Spleen (tissue), 11 donors: ENCODE measurements around the gene RPL21. TPM values are rescaled to one million over a fixed set of nuclear protein-coding genes. Genes with fewer than 3 reads are reported as not detected.

Source experiments
- DNase-seq: peaks from one replicate; pipeline ENCODE4 v3.0.0-alpha.2; 2020
- H3K27ac ChIP-seq, 8 donors: fragments of 200-600 bp; sonication (generic) in 7 of 8; 1 replicate in 4 of 8; 2 replicates in 4 of 8; pipeline versions ENCODE4 v1.5.0 to v1.8.0; 2016 to 2021; ENCODE audit warnings: inconsistent platforms in 4 of 8, mild to moderate bottlenecking in 4 of 8, moderate library complexity in 1 of 8
- H3K27me3 ChIP-seq, 7 donors: fragments of 200-600 bp; sonication (generic) in 6 of 7; replicated peaks in 1 of 7; 1 replicate in 4 of 7; 2 replicates in 3 of 7; pipeline versions ENCODE4 v1.5.0 to v1.8.0; 2016 to 2021; ENCODE audit warnings: inconsistent platforms in 3 of 7, mild to moderate bottlenecking in 1 of 7
- H3K36me3 ChIP-seq, 6 donors: fragments of 200-600 bp; sonication (generic) in 5 of 6; 1 replicate in 4 of 6; 2 replicates in 2 of 6; pipeline versions ENCODE4 v1.5.0 to v1.8.0; 2016 to 2021; ENCODE audit warnings: inconsistent platforms in 2 of 6
- H3K4me1 ChIP-seq, 6 donors: fragments of 200-600 bp; sonication (generic) in 5 of 6; 1 replicate in 3 of 6; 2 replicates in 3 of 6; pipeline versions ENCODE4 v1.5.0 to v1.8.0; 2016 to 2021; ENCODE audit warnings: inconsistent platforms in 3 of 6
- H3K4me3 ChIP-seq, 8 donors: fragments of 200-600 bp; sonication (generic) in 7 of 8; 1 replicate in 4 of 8; 2 replicates in 4 of 8; pipeline versions ENCODE4 v1.5.0 to v1.8.0; 2016 to 2021; ENCODE audit warnings: inconsistent platforms in 4 of 8, mild to moderate bottlenecking in 4 of 8, moderate library complexity in 2 of 8
- H3K9me3 ChIP-seq, 8 donors: fragments of 200-600 bp; sonication (generic) in 7 of 8; 1 replicate in 4 of 8; 2 replicates in 4 of 8; pipeline versions ENCODE4 v1.5.0 to v1.8.0; 2016 to 2021; ENCODE audit warnings: inconsistent platforms in 4 of 8
- POLR2A ChIP-seq, 3 donors: fragments of 450-650 bp; IDR thresholded peaks; one replicate each; pipeline ENCODE4 v1.5.1; 2017; ENCODE audit warnings: antibody characterized with exemption in 3 of 3, mild to moderate bottlenecking in 1 of 3
- POLR2AphosphoS5 ChIP-seq, 3 donors: sonication (generic); formaldehyde crosslinking; IDR thresholded peaks; one replicate each; pipeline ENCODE4 v1.5.1; 2017; ENCODE audit warnings: antibody characterized with exemption in 3 of 3
- WGBS, 5 donors: extraction: QIAGEN DNeasy Blood & Tissue Kit in 3 of 5; methylation state at CpG; one replicate each; pipeline versions ENCODE4 v1.1.5 to v1.1.7; 2013 to 2018; 5-methylcytosine and 5-hydroxymethylcytosine counted together
- intact Hi-C: fragments of 100-400 bp; cut with DNase I; formaldehyde crosslinking; loops from one replicate; pipeline ENCODE4 v1.15.0; 2023; ENCODE audit warnings: low total_unique reads
- polyA plus RNA-seq, 3 donors: library from polyadenylated mRNA; stranded (reverse); fragments of 200-250 nt; gene quantifications; one replicate each; pipeline ENCODE4 v1.2.1, GENCODE V29; 2013
- total RNA-seq, 7 donors: library from RNA; depleted of rRNA in 3 of 7; stranded (reverse); fragments of >200 nt in 3 of 7; fragmentation: NEBNext Ultra II Directional in 4 of 7; extraction: Animal tissue kit (Norgen Biotek cat#: 25700) in 4 of 7; gene quantifications; one replicate each; pipeline versions ENCODE4 v1.1.0 to v1.2.1, GENCODE V29; 2016 to 2021
- TF ChIP-seq, protein P1 (sequence below), 11 experiments: fragments of 200-600 bp in 7 of 11; fragments of 450-650 bp in 4 of 11; sonication (generic) in 4 of 11; IDR thresholded peaks in 8 of 11; conservative IDR thresholded peaks in 3 of 11; 1 replicate in 7 of 11; 2 replicates in 4 of 11; pipeline versions ENCODE4 v1.4.0 to v1.8.0; 2016 to 2021; ENCODE audit warnings: antibody characterized with exemption in 11 of 11, inconsistent platforms in 4 of 11, mild to moderate bottlenecking in 1 of 11
- donor health status: healthy with polysubstance abuse.
- donor health status: DM: no; HTN: no; CAD: no; lungs with moderate emphysema.
- donor health status: DM: no; HTN: no; CAD: no.
- donor health status: Bipolar disorder and iron deficiency.
- donor health status: healthy.
- donor health status: DM: no; HTN: no; CAD: no.
- donor health status: DM: yes; HTN: yes; CAD: no.

Gene RPL21
- total and polyA plus RNA-seq, 10 donors = 876 to 2,187 (median 1,134) TPM

- peaks cover 0 to 7% (median 0%) of the 10 kb centered on the region in 6 donors for H3K36me3 ChIP-seq
- H3K4me3 ChIP-seq = no peak overlapping the region
- intact Hi-C loops = no loop called here
- WGBS, 5 donors = 70 to 88% (median 80%) methylated on average over 2 of the region's 2 CpGs
- H3K4me1 ChIP-seq = peaks cover 7 to 67% (median 33%) of the 10 kb centered on the region in 6 donors
- H3K27me3 ChIP-seq = peaks cover 0 to 7% (median 0%) of the 10 kb centered on the region in 7 donors
- TF ChIP-seq POLR2AphosphoS5 (IDR thresholded peaks at IDR 0.05) = no peak
- TF ChIP-seq, protein P1, sequence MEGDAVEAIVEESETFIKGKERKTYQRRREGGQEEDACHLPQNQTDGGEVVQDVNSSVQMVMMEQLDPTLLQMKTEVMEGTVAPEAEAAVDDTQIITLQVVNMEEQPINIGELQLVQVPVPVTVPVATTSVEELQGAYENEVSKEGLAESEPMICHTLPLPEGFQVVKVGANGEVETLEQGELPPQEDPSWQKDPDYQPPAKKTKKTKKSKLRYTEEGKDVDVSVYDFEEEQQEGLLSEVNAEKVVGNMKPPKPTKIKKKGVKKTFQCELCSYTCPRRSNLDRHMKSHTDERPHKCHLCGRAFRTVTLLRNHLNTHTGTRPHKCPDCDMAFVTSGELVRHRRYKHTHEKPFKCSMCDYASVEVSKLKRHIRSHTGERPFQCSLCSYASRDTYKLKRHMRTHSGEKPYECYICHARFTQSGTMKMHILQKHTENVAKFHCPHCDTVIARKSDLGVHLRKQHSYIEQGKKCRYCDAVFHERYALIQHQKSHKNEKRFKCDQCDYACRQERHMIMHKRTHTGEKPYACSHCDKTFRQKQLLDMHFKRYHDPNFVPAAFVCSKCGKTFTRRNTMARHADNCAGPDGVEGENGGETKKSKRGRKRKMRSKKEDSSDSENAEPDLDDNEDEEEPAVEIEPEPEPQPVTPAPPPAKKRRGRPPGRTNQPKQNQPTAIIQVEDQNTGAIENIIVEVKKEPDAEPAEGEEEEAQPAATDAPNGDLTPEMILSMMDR (IDR thresholded peaks at IDR 0.05 in 8 of 11, conservative IDR thresholded peaks at IDR 0.05 in 3 of 11) = no peak
- no peak for TF ChIP-seq POLR2A (IDR thresholded peaks at IDR 0.05)
- DNase-seq = no peak
- H3K27ac ChIP-seq = no peak overlapping the region
- H3K9me3 ChIP-seq = no peaks in the 10 kb centered on the region
Measured at GRCh38 chr13:27269114-27269665, 17.8 kb downstream of the RPL21 start.

DNA sequence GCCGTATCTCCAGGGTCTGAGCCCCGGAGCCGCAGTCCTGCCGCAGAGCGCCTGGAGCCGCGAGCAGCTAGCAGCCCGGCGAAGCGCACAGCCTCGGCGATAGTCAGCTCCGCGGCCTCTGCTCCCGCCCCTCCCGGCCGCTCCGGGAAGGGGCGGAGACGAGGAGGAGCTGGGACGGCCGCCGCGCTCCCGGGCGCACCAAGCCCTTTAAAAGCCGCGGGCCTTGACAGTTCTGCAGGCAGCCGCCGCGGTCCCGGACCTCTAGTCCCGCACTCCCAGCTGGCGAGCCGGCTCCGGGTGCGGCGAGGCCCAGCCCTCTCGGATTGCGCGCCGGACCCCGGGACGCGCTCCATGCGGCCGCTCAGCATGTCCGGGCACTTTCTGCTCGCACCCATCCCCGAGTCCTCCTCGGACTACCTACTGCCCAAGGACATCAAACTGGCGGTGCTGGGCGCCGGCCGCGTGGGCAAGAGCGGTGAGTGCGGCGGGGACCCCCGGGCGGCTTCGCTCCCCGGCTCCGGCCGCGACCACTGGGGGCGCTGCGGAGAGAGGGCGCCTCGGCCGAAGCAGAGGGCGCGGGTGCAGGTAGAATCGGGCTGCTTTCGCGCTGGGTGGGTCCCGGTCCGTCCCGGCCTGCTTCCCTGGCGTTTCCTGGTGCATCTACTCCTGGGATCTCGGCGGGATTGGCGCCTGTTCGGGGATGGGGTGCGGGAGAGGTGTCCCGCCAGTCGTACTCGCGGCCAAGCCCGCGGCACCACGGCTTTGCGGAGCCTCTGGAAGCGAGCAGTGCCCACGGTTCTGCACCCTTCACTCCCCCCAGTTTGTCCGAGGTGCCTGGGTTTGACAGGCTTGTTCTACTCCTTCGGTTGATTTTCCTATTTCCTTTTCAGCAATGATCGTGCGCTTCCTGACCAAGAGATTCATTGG lies 19.5 kb downstream of the RPL21 start, which contains the start of gene RASL11A:
RASL11A (plus strand) TSS at position 237 of the 927 bp plus-strand sequence; CDS start at position 352, 115 bp downstream.
- H3K4me3 ChIP-seq = peak within 1 kb of the TSS; percentile 79 to 97 (median 86)
- H3K4me1 ChIP-seq = peaks cover 7 to 74% (median 33%) of the 10 kb centered on the region in 6 donors
- intact Hi-C loops = loop anchor here (10.0 kb wide), 1 partner anchor 286 kb away; no protein-coding TSS in a partner anchor
- peaks cover 0 to 7% (median 0%) of the 10 kb centered on the region in 7 donors for H3K27me3 ChIP-seq
- WGBS, 5 donors = 1 to 2% (median 1%) methylated on average over 50 to 99 of the region's 99 CpGs
- peaks cover 0 to 7% (median 0%) of the 10 kb centered on the region in 6 donors for H3K36me3 ChIP-seq
- peak within 1 kb of the TSS; percentile 78 to 95 (median 92) for H3K27ac ChIP-seq
- TF ChIP-seq POLR2AphosphoS5 (IDR thresholded peaks at IDR 0.05) = peak; percentile 85 to 93 (median 92)
- TF ChIP-seq, protein P1 (IDR thresholded peaks at IDR 0.05 in 8 of 11, conservative IDR thresholded peaks at IDR 0.05 in 3 of 11) = peak; percentile 77 to 98 (median 95)
- peak in 2 of 3 donors; percentile 42 to 82 for TF ChIP-seq POLR2A (IDR thresholded peaks at IDR 0.05)
- DNase-seq = peak; percentile 95
- H3K9me3 ChIP-seq = no peaks in the 10 kb centered on the region

- DNase-seq = peak; percentile 83
- TF ChIP-seq, protein P1 (IDR thresholded peaks at IDR 0.05 in 8 of 11, conservative IDR thresholded peaks at IDR 0.05 in 3 of 11) = no peak
- TF ChIP-seq POLR2A (IDR thresholded peaks at IDR 0.05) (no peak), POLR2AphosphoS5 (IDR thresholded peaks at IDR 0.05) (no peak)
- Histone ChIP-seq H3K36me3 (peaks cover 0 to 7% (median 0%) of the 10 kb centered on the region in 6 donors), H3K9me3 (no peaks in the 10 kb centered on the region), H3K27ac (peak overlapping the region in 7 of 8 donors; percentile 90 to 95 (median 92)), H3K4me1 (peaks cover 7 to 72% (median 30%) of the 10 kb centered on the region in 6 donors), H3K27me3 (peaks cover 0 to 7% (median 0%) of the 10 kb centered on the region in 7 donors), H3K4me3 (peak overlapping the region; percentile 79 to 97 (median 86))
- 45 to 58% (median 48%) methylated on average over 15 of the region's 15 CpGs for WGBS, 5 donors
- intact Hi-C loops = loop anchor here (10.0 kb wide), 1 partner anchor 287 kb away; no protein-coding TSS in a partner anchor
Measured at GRCh38 chr13:27271570-27272096, 20.3 kb downstream of the RPL21 start.
